H1 (cell line): ENCODE measurements around the gene SREK1IP1. TPM values are rescaled to one million over a fixed set of nuclear protein-coding genes. Genes with fewer than 3 reads are reported as not detected.
A peak's percentile ranks its signal among the peaks of the same experiment; 100 is the strongest.

Experiments used
- CTCF ChIA-PET: fragments of 300-600 bp; sonication (Branson Sonifier 250); formaldehyde crosslinking; loops from one replicate; lab custom pipeline; 2021; ENCODE audit not compliant: partially characterized antibody; lab: Charles Lee
- POLR2A ChIA-PET: fragments of 300-600 bp; sonication (Branson Sonifier 250); formaldehyde crosslinking; loops from one replicate; lab custom pipeline; 2021; ENCODE audit warnings: inconsistent platforms; ENCODE audit not compliant: partially characterized antibody; lab: Charles Lee
- DNase-seq, 2 experiments: peaks; one replicate each; pipeline versions ENCODE4 v3.0.0 to v3.0.0-alpha.2; 2010 to 2022; ENCODE audit warnings: low spot score in 2 of 2, low read depth in 1 of 2, mixed read lengths in 1 of 2
- FAIRE-seq: peaks from 2 replicates; lab custom pipeline; 2011; peaks lifted over from hg19 to GRCh38; lab: Jason Lieb, UNC
- H2AFZ ChIP-seq: 2 replicates; pipeline ENCODE4 v1.8.1; 2012; ENCODE audit warnings: low read length, inconsistent platforms
- H2AK5ac ChIP-seq: 2 replicates; pipeline ENCODE4 v1.6.1; 2013; ENCODE audit warnings: low read depth, low read length
- H2BK120ac ChIP-seq: replicated peaks from 2 replicates; pipeline ENCODE3; 2013; ENCODE audit warnings: low read depth, low read length, inconsistent platforms
- H2BK12ac ChIP-seq: 2 replicates; pipeline ENCODE4 v1.6.1; 2013; ENCODE audit warnings: low read depth, low read length
- H2BK15ac ChIP-seq: 2 replicates; pipeline ENCODE4 v1.6.1; 2013; ENCODE audit warnings: low read length
- H2BK20ac ChIP-seq: 2 replicates; pipeline ENCODE4 v1.6.1; 2013; ENCODE audit warnings: low read length
- H2BK5ac ChIP-seq: 2 replicates; pipeline ENCODE4 v1.6.1; 2013; ENCODE audit warnings: low read depth, low read length
- H3K14ac ChIP-seq: 2 replicates; pipeline ENCODE4 v1.6.1; 2013; ENCODE audit warnings: inconsistent platforms; ENCODE audit not compliant: insufficient read length
- H3K18ac ChIP-seq: 2 replicates; pipeline ENCODE4 v1.6.1; 2013; ENCODE audit warnings: low read length; ENCODE audit errors: extremely low read depth
- H3K23ac ChIP-seq: 2 replicates; pipeline ENCODE4 v1.6.1; 2013; ENCODE audit warnings: inconsistent platforms; ENCODE audit not compliant: insufficient read length
- H3K23me2 ChIP-seq: 2 replicates; pipeline ENCODE4 v1.6.1; 2013; ENCODE audit warnings: low read depth, low read length
- H3K27ac ChIP-seq: 2 replicates; pipeline ENCODE4 v1.6.1; 2011; ENCODE audit warnings: low read depth, low read length, inconsistent platforms
- H3K27me3 ChIP-seq, 4 experiments: replicated peaks in 1 of 4; 1 replicate in 1 of 4; 2 replicates in 3 of 4; pipeline versions ENCODE4 v1.6.1 to v1.8.1; 2011 to 2013; ENCODE audit warnings: low read length in 3 of 4, mild to moderate bottlenecking in 3 of 4, inconsistent platforms in 2 of 4, mixed read lengths in 2 of 4, moderate library complexity in 1 of 4; ENCODE audit not compliant: control insufficient read depth in 3 of 4, insufficient read depth in 3 of 4; ENCODE audit errors: extremely low read depth in 1 of 4
- H3K36me3 ChIP-seq, 4 experiments: 2 replicates each; pipeline versions ENCODE4 v1.6.1 to v1.8.1; 2011 to 2013; ENCODE audit warnings: mild to moderate bottlenecking in 4 of 4, low read length in 3 of 4, moderate library complexity in 2 of 4, control low read depth in 1 of 4, inconsistent platforms in 1 of 4; ENCODE audit not compliant: insufficient read depth in 4 of 4, control insufficient read depth in 2 of 4
- H3K4ac ChIP-seq: replicated peaks from 2 replicates; pipeline ENCODE3; 2013; ENCODE audit warnings: low read length, low read depth, mixed read lengths, inconsistent platforms; ENCODE audit not compliant: insufficient read length
- H3K4me1 ChIP-seq, 4 experiments: replicated peaks in 1 of 4; 1 replicate in 1 of 4; 2 replicates in 3 of 4; pipeline versions ENCODE4 v1.6.1 to v1.8.1; 2011 to 2013; ENCODE audit warnings: low read length in 3 of 4, inconsistent platforms in 2 of 4, mixed read lengths in 1 of 4; ENCODE audit not compliant: insufficient read depth in 4 of 4, control insufficient read depth in 3 of 4
- H3K4me2 ChIP-seq, 2 experiments: 2 replicates each; pipeline versions ENCODE4 v1.6.1 to v1.8.1; 2011 to 2013; ENCODE audit warnings: low read depth in 2 of 2, low read length in 2 of 2, control low read depth in 1 of 2, inconsistent platforms in 1 of 2, mild to moderate bottlenecking in 1 of 2; ENCODE audit not compliant: insufficient read depth in 1 of 2
- H3K4me3 ChIP-seq, 4 experiments: fragments of 200-600, 300-600 bp in 1 of 4; sonication (generic), shearing (Covaris generic), sonication (Bioruptor Twin) in 1 of 4; 2 replicates each; pipeline versions ENCODE4 v1.5.1 to v1.8.1; 2011 to 2016; ENCODE audit warnings: low read length in 4 of 4, low read depth in 3 of 4, control low read depth in 2 of 4, inconsistent platforms in 2 of 4, mild to moderate bottlenecking in 2 of 4, mixed read lengths in 1 of 4, moderate library complexity in 1 of 4; ENCODE audit not compliant: insufficient read depth in 2 of 4; ENCODE audit errors: extremely low read depth in 1 of 4
- H3K56ac ChIP-seq: replicated peaks from 2 replicates; pipeline ENCODE3; 2013; ENCODE audit warnings: low read depth, mild to moderate bottlenecking, mixed read lengths, low read length, inconsistent platforms; ENCODE audit not compliant: insufficient read length
- H3K79me1 ChIP-seq: 2 replicates; pipeline ENCODE4 v1.6.1; 2013; ENCODE audit warnings: low read depth, low read length, control low read depth
- H3K79me2 ChIP-seq, 2 experiments: 2 replicates each; pipeline versions ENCODE4 v1.6.1 to v1.8.1; 2012 to 2013; ENCODE audit warnings: low read length in 2 of 2, mild to moderate bottlenecking in 2 of 2, inconsistent platforms in 1 of 2; ENCODE audit not compliant: insufficient read depth in 2 of 2, control insufficient read depth in 1 of 2
- H3K9ac ChIP-seq, 4 experiments: replicated peaks in 1 of 4; 1 replicate in 1 of 4; 2 replicates in 3 of 4; pipeline versions ENCODE4 v1.6.1 to v1.8.1; 2011 to 2013; ENCODE audit warnings: low read depth in 3 of 4, low read length in 3 of 4, control low read depth in 2 of 4, mild to moderate bottlenecking in 2 of 4, moderate library complexity in 2 of 4, inconsistent platforms in 1 of 4; ENCODE audit errors: extremely low read depth in 1 of 4
- H3K9me3 ChIP-seq, 2 experiments: 2 replicates each; pipeline versions ENCODE4 v1.6.1 to v1.8.1; 2012 to 2013; ENCODE audit warnings: mild to moderate bottlenecking in 2 of 2, moderate library complexity in 2 of 2, control low read depth in 1 of 2, inconsistent platforms in 1 of 2, low read depth in 1 of 2, low read length in 1 of 2, mixed read lengths in 1 of 2; ENCODE audit not compliant: insufficient read depth in 2 of 2
- H4K20me1 ChIP-seq, 2 experiments: replicated peaks in 1 of 2; 2 replicates each; pipeline versions ENCODE3 to v1.8.1; 2011 to 2013; ENCODE audit warnings: inconsistent platforms in 2 of 2, low read length in 2 of 2, mild to moderate bottlenecking in 1 of 2; ENCODE audit not compliant: insufficient read depth in 2 of 2, control insufficient read depth in 1 of 2
- H4K5ac ChIP-seq: 2 replicates; pipeline ENCODE4 v1.6.1; 2013; ENCODE audit warnings: low read length, low read depth, mixed read lengths, inconsistent platforms; ENCODE audit not compliant: insufficient read length
- H4K8ac ChIP-seq: 2 replicates; pipeline ENCODE4 v1.8.0; 2013; ENCODE audit warnings: mild to moderate bottlenecking, moderate library complexity, low read length, inconsistent platforms; ENCODE audit not compliant: insufficient read depth; ENCODE audit errors: extremely low read depth
- H4K91ac ChIP-seq: replicated peaks from 2 replicates; pipeline ENCODE3; 2013; ENCODE audit warnings: low read length, mixed read lengths, inconsistent platforms; ENCODE audit not compliant: insufficient read length
- CBX5 ChIP-seq: fragments of 300-800, 300-1000 bp; sonication (generic); IDR thresholded peaks from 2 replicates; pipeline ENCODE4 v1.7.1; 2016; ENCODE audit warnings: antibody characterized with exemption, low read length, low read depth
- CREB1 ChIP-seq: IDR thresholded peaks from 2 replicates; pipeline ENCODE4 v1.6.1; 2012; ENCODE audit warnings: inconsistent platforms
- E2F6 ChIP-seq: IDR thresholded peaks from 2 replicates; pipeline ENCODE4 v1.6.1; 2012; ENCODE audit warnings: inconsistent platforms
- FOSL1 ChIP-seq: IDR thresholded peaks from 2 replicates; pipeline ENCODE4 v1.6.1; 2011; ENCODE audit warnings: mild to moderate bottlenecking, low read depth, low read length, moderate library complexity; ENCODE audit not compliant: insufficient read depth
- NANOG ChIP-seq: IDR thresholded peaks from 2 replicates; pipeline ENCODE4 v1.6.1; 2011; ENCODE audit warnings: low read length, low read depth, mild to moderate bottlenecking, inconsistent platforms; ENCODE audit not compliant: insufficient read depth, poor library complexity, severe bottlenecking
- RAD21 ChIP-seq, 2 experiments: IDR thresholded peaks in 1 of 2; conservative IDR thresholded peaks in 1 of 2; 2 replicates each; pipeline ENCODE4 v1.6.1; 2011; ENCODE audit warnings: low read depth in 2 of 2, low read length in 2 of 2, improper control_type of control experiment in 1 of 2, inconsistent platforms in 1 of 2, mild to moderate bottlenecking in 1 of 2, moderate library complexity in 1 of 2
- SIX5 ChIP-seq: IDR thresholded peaks from 2 replicates; pipeline ENCODE4 v1.6.1; 2011; ENCODE audit warnings: mild to moderate bottlenecking, low read depth, low read length
- SRF ChIP-seq: IDR thresholded peaks from 2 replicates; pipeline ENCODE4 v1.6.1; 2011; ENCODE audit warnings: mild to moderate bottlenecking, low read depth, low read length, moderate library complexity
- whole genome bisulfite sequencing, 2 experiments: shearing (Covaris generic) in 1 of 2; methylation state at CpG; one replicate each; pipeline versions ENCODE4 v1.1.6 to v1.1.7; 2013 to 2015; ENCODE audit warnings: low lambda C conversion rate in 2 of 2, mixed read lengths in 2 of 2, inconsistent platforms in 1 of 2, low coverage in 1 of 2, missing lambda C conversion rate in 1 of 2; ENCODE audit not compliant: insufficient replicate concordance in 2 of 2, insufficient coverage in 1 of 2, insufficient read length in 1 of 2; ENCODE audit errors: extremely low coverage in 1 of 2, missing lambda C conversion rate in 1 of 2; 5-methylcytosine and 5-hydroxymethylcytosine counted together
- polyA plus RNA-seq, 7 experiments: library from polyadenylated mRNA; depleted of rRNA in 3 of 7; stranded (reverse) in 5 of 7; unstranded in 2 of 7; fragments of >200 nt in 5 of 7; fragments of 200-250 nt in 2 of 7; gene quantifications; 1 replicate in 5 of 7; 2 replicates in 1 of 7; 4 replicates in 1 of 7; pipeline versions ENCODE4 v1.2.1 to v1.2.3, GENCODE V29; 2011 to 2013; ENCODE audit warnings: missing spikeins in 2 of 7, mixed read lengths in 2 of 7
- total RNA-seq: library from RNA; stranded (reverse); fragmentation: NEBNext Ultra II Directional; extraction: Animal tissue kit (Norgen Biotek cat#: 25700); gene quantifications from 2 replicates; pipeline ENCODE4 v1.2.1, GENCODE V29; 2021

Gene SREK1IP1
- total and polyA plus RNA-seq, 2 of the 8 experiments (the other 6 are each of a cell fraction or from before 2014, with no cell fraction given), result 6.2 to 39.0 TPM

DNA sequence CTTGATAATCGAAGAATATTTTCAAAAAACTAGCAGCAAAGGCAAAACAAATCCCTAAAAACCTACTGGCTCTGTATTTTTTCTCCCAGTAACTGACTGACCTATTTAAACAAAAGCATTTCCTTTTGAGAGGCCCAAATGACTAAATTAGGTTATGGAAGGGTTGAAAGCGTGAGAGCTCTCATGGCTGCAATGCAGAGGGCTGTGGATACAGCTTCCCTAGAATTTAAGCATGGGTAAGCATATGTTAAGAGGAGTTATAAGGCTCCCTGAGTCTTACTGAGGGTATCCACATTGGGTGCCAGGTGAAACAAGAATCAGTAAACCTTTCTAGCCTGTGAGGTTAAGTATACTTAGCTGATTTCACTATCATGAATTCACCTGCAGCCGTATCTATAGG, 45.9 kb downstream of the SREK1IP1 start:
- no peak overlapping the region for H4K8ac ChIP-seq
- H2BK15ac ChIP-seq, result no peak overlapping the region
- H3K4me1 ChIP-seq, result peaks cover 0 to 2% (median 0%) of the 10 kb centered on the region in 4 experiments; a peak in 1 of 7 replicates
- no peak overlapping the region for H3K23ac ChIP-seq
- H3K56ac ChIP-seq, result no peak overlapping the region
- no peak overlapping the region for H3K18ac ChIP-seq
- 85% methylated on average over 3 of the region's 3 CpGs; no CpG with 5 or more reads in 1 of the 2 experiments for WGBS, 2 experiments
- H4K91ac ChIP-seq, result no peak overlapping the region
- no peak overlapping the region for H3K27ac ChIP-seq
- no peak overlapping the region for H4K5ac ChIP-seq
- no peak overlapping the region for H2BK20ac ChIP-seq
- H2BK5ac ChIP-seq, result no peak overlapping the region
- no peak overlapping the region for H2AK5ac ChIP-seq
- no peak overlapping the region for H3K4me3 ChIP-seq
- H4K20me1 ChIP-seq, result no peaks in the 10 kb centered on the region
- H3K4ac ChIP-seq, result no peak overlapping the region
- H2BK120ac ChIP-seq, result no peak overlapping the region
- no peak overlapping the region for H3K9ac ChIP-seq
- no peak overlapping the region for H2BK12ac ChIP-seq
- H3K9me3 ChIP-seq, result no peaks in the 10 kb centered on the region
- H3K4me2 ChIP-seq, result no peak overlapping the region
- TF ChIP-seq FOSL1, result no peak
- TF ChIP-seq CREB1, result no peak
- TF ChIP-seq E2F6, result no peak
- TF ChIP-seq CBX5, result no peak
- TF ChIP-seq NANOG, result no peak
- no peak for TF ChIP-seq SIX5
- TF ChIP-seq SRF, result 0 out of 2 replicates have a peak, but pooled peaks have one; percentile 45
- TF ChIP-seq RAD21 (IDR thresholded peaks at IDR 0.05 in 1 of 2, conservative IDR thresholded peaks at IDR 0.05 in 1 of 2; ENCODE audit: low read depth in 2 of 2, low read length in 2 of 2), result no peak
- TF ChIP-seq, all 59 proteins: peak for 1
- DNase-seq (no peak), FAIRE-seq (no peak)
- ChIA-PET POLR2A (interaction anchor here (0.9 to 1.2 kb wide), 2 partner anchors 45 to 46 kb away, joined by 3 to 5 read pairs; partner anchors contain the start of genes CWC27 and SREK1IP1), CTCF (interaction anchor here (1.1 to 1.5 kb wide), 2 partner anchors 42 to 87 kb away, joined by 3 to 4 read pairs; no protein-coding TSS in a partner anchor)
- no peaks in the 10 kb centered on the region for H3K23me2 ChIP-seq
- no peaks in the 10 kb centered on the region for H3K79me2 ChIP-seq
- no peaks in the 10 kb centered on the region for H3K27me3 ChIP-seq
- H3K79me1 ChIP-seq, result no peaks in the 10 kb centered on the region
- H2AFZ ChIP-seq, result no peak overlapping the region
- H3K14ac ChIP-seq, result no peak overlapping the region
- H3K36me3 ChIP-seq, result peaks cover 0 to 24% (median 3%) of the 10 kb centered on the region in 4 experiments; a peak in 5 of 8 replicates
